SK-N-SH treated with all-trans-retinoic acid at 6 μM for 48 hours (cell line): ENCODE results near the gene ADAM33.

ENCODE experiments used
- ATAC-seq: fragments of 200-7000 bp; cut with Tn5 transposase; 3 replicates; pipeline ENCODE4 v1.9.1; 2020; ENCODE audit warnings: mild to moderate bottlenecking, moderate library complexity
- ARNTL ChIP-seq: fragments of 450-650 bp; formaldehyde crosslinking; IDR thresholded peaks from 2 replicates; pipeline ENCODE4 v1.5.0; 2020; ENCODE audit warnings: low read depth, mild to moderate bottlenecking, moderate library complexity, borderline replicate concordance
- BACH2 ChIP-seq: fragments of 250-450 bp; sonication (Bioruptor Pico); IDR thresholded peaks from 2 replicates; pipeline ENCODE4 v1.9.0; 2021; ENCODE audit warnings: mild to moderate bottlenecking, borderline replicate concordance
- CSDC2 ChIP-seq: fragments of 250-450 bp; sonication (Bioruptor Pico); IDR thresholded peaks from 2 replicates; pipeline ENCODE4 v1.5.0; 2020; ENCODE audit warnings: mild to moderate bottlenecking, moderate library complexity
- ESRRG ChIP-seq: fragments of 250-450 bp; sonication (Bioruptor Pico); IDR thresholded peaks from 2 replicates; pipeline ENCODE4 v1.6.1; 2021; ENCODE audit warnings: mild to moderate bottlenecking
- GLIS3 ChIP-seq: fragments of 250-450 bp; sonication (Bioruptor Pico); IDR thresholded peaks from 2 replicates; pipeline ENCODE4 v1.5.0; 2020; ENCODE audit warnings: mild to moderate bottlenecking, moderate library complexity
- ISL1 ChIP-seq: fragments of 250-450 bp; sonication (Bioruptor Pico); IDR thresholded peaks from 2 replicates; pipeline ENCODE4 v2.1.2; 2022; ENCODE audit warnings: mild to moderate bottlenecking, moderate library complexity
- OSR1 ChIP-seq: fragments of 250-450 bp; sonication (Bioruptor Pico); IDR thresholded peaks from 2 replicates; pipeline ENCODE4 v1.8.0; 2022; ENCODE audit warnings: moderate library complexity, mild to moderate bottlenecking, inconsistent platforms
- PPARA ChIP-seq: fragments of 250-450 bp; sonication (Bioruptor Pico); IDR thresholded peaks from 2 replicates; pipeline ENCODE4 v1.5.0; 2020; ENCODE audit warnings: mild to moderate bottlenecking, borderline replicate concordance
- RARB ChIP-seq: fragments of 250-450 bp; sonication (Bioruptor Pico); IDR thresholded peaks from 2 replicates; pipeline ENCODE4 v1.8.0; 2021; ENCODE audit warnings: mild to moderate bottlenecking, moderate library complexity
- SNAI2 ChIP-seq: fragments of 250-450 bp; sonication (Bioruptor Pico); IDR thresholded peaks from 2 replicates; pipeline ENCODE4 v1.5.0; 2020; ENCODE audit warnings: mild to moderate bottlenecking, moderate library complexity
- TCF4 ChIP-seq: fragments of 250-450 bp; sonication (Bioruptor Pico); IDR thresholded peaks from 2 replicates; pipeline ENCODE4 v1.8.0; 2021; ENCODE audit warnings: mild to moderate bottlenecking, moderate library complexity, borderline replicate concordance
- TOX ChIP-seq: fragments of 250-450 bp; sonication (Bioruptor Pico); IDR thresholded peaks from 2 replicates; pipeline ENCODE4 v1.8.0; 2021; ENCODE audit warnings: mild to moderate bottlenecking, moderate library complexity, borderline replicate concordance
- ZC3H10 ChIP-seq: fragments of 250-450 bp; sonication (Bioruptor Pico); IDR thresholded peaks from 2 replicates; pipeline ENCODE4 v1.5.1; 2021; ENCODE audit warnings: mild to moderate bottlenecking, moderate library complexity
- ZFP3 ChIP-seq: fragments of 250-450 bp; sonication (Bioruptor Pico); IDR thresholded peaks from 2 replicates; pipeline ENCODE4 v1.5.0; 2020; ENCODE audit warnings: mild to moderate bottlenecking, moderate library complexity
- ZFP30 ChIP-seq: fragments of 450-650 bp; formaldehyde crosslinking; IDR thresholded peaks from 2 replicates; pipeline ENCODE4 v1.5.0; 2022; ENCODE audit warnings: mild to moderate bottlenecking, moderate library complexity
- ZNF565 ChIP-seq: fragments of 450-650 bp; formaldehyde crosslinking; conservative IDR thresholded peaks from 2 replicates; pipeline ENCODE4 v1.5.0; 2020; ENCODE audit warnings: low read depth, mild to moderate bottlenecking, moderate library complexity
- ZNF70 ChIP-seq: fragments of 450-650 bp; formaldehyde crosslinking; IDR thresholded peaks from 2 replicates; pipeline ENCODE4 v1.5.0; 2020; ENCODE audit warnings: mild to moderate bottlenecking, moderate library complexity
- ZNF8 ChIP-seq: fragments of 450-650 bp; formaldehyde crosslinking; IDR thresholded peaks from 2 replicates; pipeline ENCODE4 v1.5.0; 2020; ENCODE audit warnings: mild to moderate bottlenecking, moderate library complexity
- TF ChIP-seq, protein P1 (sequence below): fragments of 250-450 bp; sonication (Bioruptor Pico); IDR thresholded peaks from 2 replicates; pipeline ENCODE4 v1.8.0; 2020; ENCODE audit warnings: mild to moderate bottlenecking, moderate library complexity, borderline replicate concordance
- TF ChIP-seq, protein P2 (sequence below): fragments of 250-450 bp; sonication (Bioruptor Pico); IDR thresholded peaks from 2 replicates; pipeline ENCODE4 v1.5.1; 2020; ENCODE audit warnings: low read depth, mild to moderate bottlenecking, moderate library complexity
- TF ChIP-seq, protein P3 (sequence below): fragments of 250-450 bp; sonication (Bioruptor Pico); IDR thresholded peaks from 2 replicates; pipeline ENCODE4 v1.5.0; 2020; ENCODE audit warnings: mild to moderate bottlenecking, moderate library complexity
- TF ChIP-seq, protein P4 (sequence below): fragments of 250-450 bp; sonication (Bioruptor Pico); IDR thresholded peaks from 2 replicates; pipeline ENCODE4 v1.5.1; 2021; ENCODE audit warnings: mild to moderate bottlenecking, moderate library complexity

Gene ADAM33

DNA sequence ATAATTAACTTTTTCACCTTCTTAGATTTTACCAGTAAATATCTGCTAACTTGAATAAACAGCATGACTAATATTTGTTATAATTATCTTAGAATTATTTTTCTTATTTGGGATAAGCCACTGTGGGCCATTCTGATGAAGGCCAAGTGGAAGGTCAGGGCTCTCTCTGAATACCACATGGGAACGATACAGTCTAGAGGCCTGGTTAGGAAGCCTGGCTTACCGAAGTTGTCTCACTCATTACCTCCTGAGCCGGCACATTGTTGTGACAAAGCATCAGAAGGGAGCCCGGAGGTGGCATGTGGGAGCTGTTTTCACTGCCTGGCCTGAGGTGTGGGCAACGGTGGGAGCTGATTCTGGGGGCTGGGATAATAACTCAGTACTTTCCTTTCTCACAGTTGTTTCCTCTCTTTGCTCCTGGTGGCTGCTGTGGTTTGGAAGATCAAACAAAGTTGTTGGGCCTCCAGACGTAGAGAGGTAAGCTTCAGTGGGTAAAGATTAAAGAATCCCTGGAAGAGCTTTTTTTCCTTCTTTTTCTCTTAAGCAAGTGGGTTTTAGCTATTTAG lies 47.8 kb downstream of the ADAM33 start:
- TF ChIP-seq ZNF8 (CRISPR knock-in tag) (no peak), ISL1 (CRISPR knock-in tag) (no peak)
- ATAC-seq = no peak

DNA sequence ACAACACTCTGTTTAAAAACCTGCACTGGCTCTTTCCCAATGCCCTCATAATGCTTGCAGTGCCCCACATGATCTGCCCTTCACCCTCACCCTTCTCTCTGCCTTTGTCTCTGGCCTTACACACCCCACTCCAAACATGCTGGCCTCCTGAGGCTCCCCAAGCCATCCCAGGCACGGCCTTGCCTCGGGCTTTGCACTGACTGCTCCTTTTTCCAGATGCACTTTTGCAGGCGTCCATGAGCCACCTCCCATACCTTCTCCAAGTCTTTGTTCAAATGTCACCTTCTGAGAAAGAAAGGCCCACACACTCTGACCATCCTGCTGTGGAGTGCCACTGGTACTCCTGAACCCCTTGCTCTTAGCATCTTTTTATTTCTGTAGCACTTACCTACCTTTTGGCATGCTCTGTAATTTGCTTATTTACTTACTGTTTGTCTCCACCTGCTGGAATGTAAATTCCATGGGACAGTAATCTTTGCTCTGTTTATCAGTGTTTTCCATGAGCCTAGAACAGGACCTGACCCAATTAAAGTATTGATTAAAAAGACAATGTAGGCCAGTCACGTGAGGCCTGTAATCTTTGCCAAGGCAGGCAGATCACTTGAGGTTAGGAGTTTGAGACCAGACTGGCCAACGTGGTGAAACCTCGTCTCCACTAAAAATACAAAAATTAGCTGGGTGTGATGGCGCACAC lies 49.4 kb downstream of the ADAM33 start:
- TF ChIP-seq ZNF565 (CRISPR knock-in tag) (no peak), CSDC2 (CRISPR knock-in tag) (no peak), BACH2 (CRISPR knock-in tag) (no peak), ZNF8 (CRISPR knock-in tag) (no peak), ZFP3 (CRISPR knock-in tag) (no peak), ZC3H10 (CRISPR knock-in tag) (no peak), ESRRG (CRISPR knock-in tag) (no peak), ZFP30 (no peak), RARB (CRISPR knock-in tag) (no peak), TCF4 (CRISPR knock-in tag) (no peak), OSR1 (CRISPR knock-in tag) (no peak), ZNF70 (CRISPR knock-in tag) (no peak), ARNTL (CRISPR knock-in tag) (no peak), SNAI2 (CRISPR knock-in tag) (no peak), TOX (CRISPR knock-in tag) (no peak), GLIS3 (no peak)
- TF ChIP-seq, protein P1, sequence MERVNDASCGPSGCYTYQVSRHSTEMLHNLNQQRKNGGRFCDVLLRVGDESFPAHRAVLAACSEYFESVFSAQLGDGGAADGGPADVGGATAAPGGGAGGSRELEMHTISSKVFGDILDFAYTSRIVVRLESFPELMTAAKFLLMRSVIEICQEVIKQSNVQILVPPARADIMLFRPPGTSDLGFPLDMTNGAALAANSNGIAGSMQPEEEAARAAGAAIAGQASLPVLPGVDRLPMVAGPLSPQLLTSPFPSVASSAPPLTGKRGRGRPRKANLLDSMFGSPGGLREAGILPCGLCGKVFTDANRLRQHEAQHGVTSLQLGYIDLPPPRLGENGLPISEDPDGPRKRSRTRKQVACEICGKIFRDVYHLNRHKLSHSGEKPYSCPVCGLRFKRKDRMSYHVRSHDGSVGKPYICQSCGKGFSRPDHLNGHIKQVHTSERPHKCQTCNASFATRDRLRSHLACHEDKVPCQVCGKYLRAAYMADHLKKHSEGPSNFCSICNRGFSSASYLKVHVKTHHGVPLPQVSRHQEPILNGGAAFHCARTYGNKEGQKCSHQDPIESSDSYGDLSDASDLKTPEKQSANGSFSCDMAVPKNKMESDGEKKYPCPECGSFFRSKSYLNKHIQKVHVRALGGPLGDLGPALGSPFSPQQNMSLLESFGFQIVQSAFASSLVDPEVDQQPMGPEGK (CRISPR knock-in tag) = no peak
- TF ChIP-seq, protein P2, sequence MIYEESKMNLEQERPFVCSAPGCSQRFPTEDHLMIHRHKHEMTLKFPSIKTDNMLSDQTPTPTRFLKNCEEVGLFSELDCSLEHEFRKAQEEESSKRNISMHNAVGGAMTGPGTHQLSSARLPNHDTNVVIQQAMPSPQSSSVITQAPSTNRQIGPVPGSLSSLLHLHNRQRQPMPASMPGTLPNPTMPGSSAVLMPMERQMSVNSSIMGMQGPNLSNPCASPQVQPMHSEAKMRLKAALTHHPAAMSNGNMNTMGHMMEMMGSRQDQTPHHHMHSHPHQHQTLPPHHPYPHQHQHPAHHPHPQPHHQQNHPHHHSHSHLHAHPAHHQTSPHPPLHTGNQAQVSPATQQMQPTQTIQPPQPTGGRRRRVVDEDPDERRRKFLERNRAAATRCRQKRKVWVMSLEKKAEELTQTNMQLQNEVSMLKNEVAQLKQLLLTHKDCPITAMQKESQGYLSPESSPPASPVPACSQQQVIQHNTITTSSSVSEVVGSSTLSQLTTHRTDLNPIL (CRISPR knock-in tag) = no peak
- no peak for ATAC-seq

DNA sequence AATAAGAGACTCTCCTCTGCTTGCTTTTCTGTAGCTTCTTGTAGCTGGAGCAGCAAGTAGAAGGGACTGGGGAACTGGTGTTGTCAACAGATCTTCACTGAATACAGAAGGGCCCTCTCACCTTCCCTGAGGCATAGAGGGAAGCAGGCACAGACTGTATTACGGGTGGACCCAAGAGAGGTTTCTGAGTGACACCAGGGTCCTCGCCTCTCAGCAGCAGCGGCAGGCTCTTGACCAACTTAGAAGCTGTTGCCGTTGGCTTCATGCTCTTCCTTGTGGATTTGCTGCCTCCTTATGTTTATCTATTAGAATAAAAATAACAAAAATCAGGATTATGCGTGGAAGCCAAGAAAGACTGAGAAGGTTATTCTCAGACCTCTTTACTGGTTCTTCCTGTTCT lies 50.3 kb downstream of the ADAM33 start:
- no peak for ATAC-seq
- TF ChIP-seq RARB (CRISPR knock-in tag) (no peak), PPARA (CRISPR knock-in tag) (no peak), ESRRG (CRISPR knock-in tag) (no peak), OSR1 (CRISPR knock-in tag) (no peak), ZFP30 (no peak)
- TF ChIP-seq, protein P3, sequence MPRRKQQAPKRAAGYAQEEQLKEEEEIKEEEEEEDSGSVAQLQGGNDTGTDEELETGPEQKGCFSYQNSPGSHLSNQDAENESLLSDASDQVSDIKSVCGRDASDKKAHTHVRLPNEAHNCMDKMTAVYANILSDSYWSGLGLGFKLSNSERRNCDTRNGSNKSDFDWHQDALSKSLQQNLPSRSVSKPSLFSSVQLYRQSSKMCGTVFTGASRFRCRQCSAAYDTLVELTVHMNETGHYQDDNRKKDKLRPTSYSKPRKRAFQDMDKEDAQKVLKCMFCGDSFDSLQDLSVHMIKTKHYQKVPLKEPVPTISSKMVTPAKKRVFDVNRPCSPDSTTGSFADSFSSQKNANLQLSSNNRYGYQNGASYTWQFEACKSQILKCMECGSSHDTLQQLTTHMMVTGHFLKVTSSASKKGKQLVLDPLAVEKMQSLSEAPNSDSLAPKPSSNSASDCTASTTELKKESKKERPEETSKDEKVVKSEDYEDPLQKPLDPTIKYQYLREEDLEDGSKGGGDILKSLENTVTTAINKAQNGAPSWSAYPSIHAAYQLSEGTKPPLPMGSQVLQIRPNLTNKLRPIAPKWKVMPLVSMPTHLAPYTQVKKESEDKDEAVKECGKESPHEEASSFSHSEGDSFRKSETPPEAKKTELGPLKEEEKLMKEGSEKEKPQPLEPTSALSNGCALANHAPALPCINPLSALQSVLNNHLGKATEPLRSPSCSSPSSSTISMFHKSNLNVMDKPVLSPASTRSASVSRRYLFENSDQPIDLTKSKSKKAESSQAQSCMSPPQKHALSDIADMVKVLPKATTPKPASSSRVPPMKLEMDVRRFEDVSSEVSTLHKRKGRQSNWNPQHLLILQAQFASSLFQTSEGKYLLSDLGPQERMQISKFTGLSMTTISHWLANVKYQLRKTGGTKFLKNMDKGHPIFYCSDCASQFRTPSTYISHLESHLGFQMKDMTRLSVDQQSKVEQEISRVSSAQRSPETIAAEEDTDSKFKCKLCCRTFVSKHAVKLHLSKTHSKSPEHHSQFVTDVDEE (CRISPR knock-in tag) = no peak
- TF ChIP-seq, protein P1 (CRISPR knock-in tag) = no peak

DNA sequence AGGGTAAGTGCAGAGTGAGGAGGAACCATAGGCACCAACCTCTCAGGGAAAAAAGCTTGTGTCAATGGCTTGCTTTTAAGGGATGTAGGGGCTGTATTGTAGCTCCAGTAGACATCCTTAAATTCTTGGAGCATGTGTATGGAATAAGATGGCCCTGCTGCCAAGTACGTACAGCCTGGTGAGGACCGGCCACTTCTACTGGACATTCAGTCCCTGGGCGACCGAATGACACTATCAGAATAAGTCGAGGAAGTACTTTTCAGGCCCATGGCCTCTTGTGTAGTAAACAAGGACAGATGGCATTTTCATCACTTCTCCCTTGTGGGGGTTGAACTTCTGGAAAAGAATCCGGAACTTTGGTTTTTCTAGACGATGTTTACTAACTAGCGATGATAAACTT lies 51.4 kb downstream of the ADAM33 start:
- TF ChIP-seq ZNF565 (CRISPR knock-in tag) (no peak), BACH2 (CRISPR knock-in tag) (no peak), RARB (CRISPR knock-in tag) (no peak), SNAI2 (CRISPR knock-in tag) (no peak), GLIS3 (no peak), TOX (CRISPR knock-in tag) (no peak), ZNF8 (CRISPR knock-in tag) (no peak), CSDC2 (CRISPR knock-in tag) (no peak)
- TF ChIP-seq, protein P3 (CRISPR knock-in tag) = no peak
- TF ChIP-seq, protein P4, sequence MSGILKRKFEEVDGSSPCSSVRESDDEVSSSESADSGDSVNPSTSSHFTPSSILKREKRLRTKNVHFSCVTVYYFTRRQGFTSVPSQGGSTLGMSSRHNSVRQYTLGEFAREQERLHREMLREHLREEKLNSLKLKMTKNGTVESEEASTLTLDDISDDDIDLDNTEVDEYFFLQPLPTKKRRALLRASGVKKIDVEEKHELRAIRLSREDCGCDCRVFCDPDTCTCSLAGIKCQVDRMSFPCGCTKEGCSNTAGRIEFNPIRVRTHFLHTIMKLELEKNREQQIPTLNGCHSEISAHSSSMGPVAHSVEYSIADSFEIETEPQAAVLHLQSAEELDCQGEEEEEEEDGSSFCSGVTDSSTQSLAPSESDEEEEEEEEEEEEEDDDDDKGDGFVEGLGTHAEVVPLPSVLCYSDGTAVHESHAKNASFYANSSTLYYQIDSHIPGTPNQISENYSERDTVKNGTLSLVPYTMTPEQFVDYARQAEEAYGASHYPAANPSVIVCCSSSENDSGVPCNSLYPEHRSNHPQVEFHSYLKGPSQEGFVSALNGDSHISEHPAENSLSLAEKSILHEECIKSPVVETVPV = no peak

More for the DNA sequence above, 51.4 kb downstream of the ADAM33 start:
- ATAC-seq = no peak
